PC-3 (cell line): ENCODE results near the gene NUAK2.

Source experiments
- EZH2 ChIP-seq: fragments of 300-600 bp; sonication (generic); IDR thresholded peaks from one replicate; pipeline ENCODE4 v1.6.1; 2017; ENCODE audit warnings: antibody characterized with exemption, mild to moderate bottlenecking, low read length; ENCODE audit not compliant: unreplicated experiment
- TF ChIP-seq, protein P1 (sequence below): fragments of 300-600 bp; sonication (generic); conservative IDR thresholded peaks from 2 replicates; pipeline ENCODE4 v1.5.1; 2017; ENCODE audit warnings: antibody characterized with exemption, low read depth, mild to moderate bottlenecking, low read length

DNA sequence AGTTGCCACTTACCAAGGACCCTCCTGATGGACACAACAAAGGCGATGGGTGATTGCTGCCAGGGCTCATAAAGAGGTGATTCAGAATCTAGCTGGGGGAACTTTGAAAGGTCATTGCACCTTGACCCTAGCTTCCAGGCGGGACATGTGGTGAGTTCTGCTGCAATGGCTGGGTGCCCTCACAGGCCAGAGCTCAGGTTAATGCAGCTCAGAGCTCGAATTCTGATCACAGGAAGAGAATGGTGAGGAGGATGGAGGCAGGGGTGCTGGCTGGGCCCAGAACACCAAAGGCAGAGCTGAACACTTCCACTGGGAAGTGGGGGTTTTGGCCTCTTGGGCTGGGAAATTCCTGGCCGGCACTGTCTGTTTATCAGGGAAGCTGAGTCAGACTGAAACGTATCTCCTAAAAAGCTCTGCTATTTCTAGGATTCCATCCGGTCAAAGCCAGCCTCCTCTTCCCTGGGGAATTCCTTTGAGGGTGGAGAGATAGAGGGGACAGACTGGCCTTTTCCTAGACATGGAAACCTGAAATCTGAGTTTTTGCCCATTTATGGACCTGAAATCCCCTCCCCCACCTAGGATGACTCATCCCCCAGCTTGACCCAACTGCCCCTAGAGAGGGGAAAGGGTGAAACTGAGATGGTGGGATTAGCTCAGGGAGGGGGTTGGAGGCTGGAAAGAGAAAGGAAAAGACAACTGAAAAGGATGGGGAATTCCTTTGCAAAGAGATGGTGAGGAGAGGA is 27.2 kb downstream of the NUAK2 start:
- TF ChIP-seq, protein P1, sequence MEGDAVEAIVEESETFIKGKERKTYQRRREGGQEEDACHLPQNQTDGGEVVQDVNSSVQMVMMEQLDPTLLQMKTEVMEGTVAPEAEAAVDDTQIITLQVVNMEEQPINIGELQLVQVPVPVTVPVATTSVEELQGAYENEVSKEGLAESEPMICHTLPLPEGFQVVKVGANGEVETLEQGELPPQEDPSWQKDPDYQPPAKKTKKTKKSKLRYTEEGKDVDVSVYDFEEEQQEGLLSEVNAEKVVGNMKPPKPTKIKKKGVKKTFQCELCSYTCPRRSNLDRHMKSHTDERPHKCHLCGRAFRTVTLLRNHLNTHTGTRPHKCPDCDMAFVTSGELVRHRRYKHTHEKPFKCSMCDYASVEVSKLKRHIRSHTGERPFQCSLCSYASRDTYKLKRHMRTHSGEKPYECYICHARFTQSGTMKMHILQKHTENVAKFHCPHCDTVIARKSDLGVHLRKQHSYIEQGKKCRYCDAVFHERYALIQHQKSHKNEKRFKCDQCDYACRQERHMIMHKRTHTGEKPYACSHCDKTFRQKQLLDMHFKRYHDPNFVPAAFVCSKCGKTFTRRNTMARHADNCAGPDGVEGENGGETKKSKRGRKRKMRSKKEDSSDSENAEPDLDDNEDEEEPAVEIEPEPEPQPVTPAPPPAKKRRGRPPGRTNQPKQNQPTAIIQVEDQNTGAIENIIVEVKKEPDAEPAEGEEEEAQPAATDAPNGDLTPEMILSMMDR: no peak
- TF ChIP-seq EZH2: no peak
